HG02571 (cell line): ENCODE results near the gene CCDC88B.

Experiments
- ATAC-seq: cut with Tn5 transposase; IDR thresholded peaks from one replicate; pipeline ENCODE4 v1.9.1; 2021; ENCODE audit warnings: mild to moderate bottlenecking, moderate library complexity; ENCODE audit not compliant: unreplicated experiment

CCDC88B gene

GRCh38 chr11:64382047-64382446, 42.0 kb downstream of the CCDC88B start:
- ATAC-seq: no peak

GRCh38 chr11:64382586-64382985, 42.6 kb downstream of the CCDC88B start:
- no peak for ATAC-seq

DNA sequence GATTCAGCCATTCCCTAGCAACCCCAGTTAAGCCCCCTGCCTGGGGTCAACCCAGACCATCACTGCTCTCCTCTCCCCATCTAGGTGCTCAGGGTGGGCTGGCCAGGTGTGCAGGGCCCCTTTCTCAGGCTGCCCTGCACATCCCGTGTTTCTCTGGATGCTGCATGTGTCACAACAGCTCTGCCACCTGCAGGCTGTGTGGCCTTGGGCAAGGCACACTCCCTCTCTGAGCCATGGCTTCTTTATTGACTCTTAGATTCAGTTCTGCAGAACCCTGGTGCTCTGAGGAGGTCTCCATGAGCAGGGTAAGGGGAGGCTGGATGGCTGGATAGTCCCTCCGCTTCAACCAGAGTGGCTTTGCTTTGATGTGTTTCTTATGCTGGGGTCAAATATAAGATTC, 43.6 kb downstream of the CCDC88B start:
- ATAC-seq: no peak

DNA sequence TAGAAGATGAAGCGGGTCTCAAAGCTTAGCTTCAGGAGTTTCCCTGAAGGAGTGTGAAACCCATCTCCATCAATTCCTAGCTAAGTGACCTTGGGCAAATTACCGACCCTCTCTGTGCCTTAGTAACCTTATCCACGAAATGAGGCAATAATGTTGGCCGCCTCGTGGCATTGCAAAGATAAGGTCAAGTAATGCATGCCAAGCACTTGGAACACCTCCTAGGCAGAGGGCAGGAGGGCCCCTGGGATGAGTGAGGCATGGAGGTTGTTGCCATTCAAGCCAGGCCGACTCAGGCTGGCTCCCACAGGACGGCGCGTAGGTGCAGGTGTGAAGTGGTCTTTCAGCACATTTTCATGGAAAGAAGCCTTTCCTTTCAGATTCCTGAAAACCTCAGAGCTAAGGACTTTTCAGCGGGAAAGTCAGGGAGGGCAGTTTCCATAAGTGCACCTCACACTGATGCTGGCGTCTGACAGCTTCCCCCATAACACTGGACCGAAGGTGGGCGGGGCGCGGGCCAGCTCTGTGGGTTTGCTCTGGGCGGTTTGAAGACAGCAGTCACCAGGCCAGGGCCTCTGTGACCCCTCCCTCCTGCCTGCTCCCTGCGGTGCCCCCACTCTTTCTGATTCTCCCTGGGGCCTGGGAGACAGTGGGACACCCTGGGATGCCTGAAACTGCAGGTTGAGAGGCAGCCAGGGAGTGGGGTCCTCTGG, 44.2 kb downstream of the CCDC88B start:
- ATAC-seq: no peak

DNA sequence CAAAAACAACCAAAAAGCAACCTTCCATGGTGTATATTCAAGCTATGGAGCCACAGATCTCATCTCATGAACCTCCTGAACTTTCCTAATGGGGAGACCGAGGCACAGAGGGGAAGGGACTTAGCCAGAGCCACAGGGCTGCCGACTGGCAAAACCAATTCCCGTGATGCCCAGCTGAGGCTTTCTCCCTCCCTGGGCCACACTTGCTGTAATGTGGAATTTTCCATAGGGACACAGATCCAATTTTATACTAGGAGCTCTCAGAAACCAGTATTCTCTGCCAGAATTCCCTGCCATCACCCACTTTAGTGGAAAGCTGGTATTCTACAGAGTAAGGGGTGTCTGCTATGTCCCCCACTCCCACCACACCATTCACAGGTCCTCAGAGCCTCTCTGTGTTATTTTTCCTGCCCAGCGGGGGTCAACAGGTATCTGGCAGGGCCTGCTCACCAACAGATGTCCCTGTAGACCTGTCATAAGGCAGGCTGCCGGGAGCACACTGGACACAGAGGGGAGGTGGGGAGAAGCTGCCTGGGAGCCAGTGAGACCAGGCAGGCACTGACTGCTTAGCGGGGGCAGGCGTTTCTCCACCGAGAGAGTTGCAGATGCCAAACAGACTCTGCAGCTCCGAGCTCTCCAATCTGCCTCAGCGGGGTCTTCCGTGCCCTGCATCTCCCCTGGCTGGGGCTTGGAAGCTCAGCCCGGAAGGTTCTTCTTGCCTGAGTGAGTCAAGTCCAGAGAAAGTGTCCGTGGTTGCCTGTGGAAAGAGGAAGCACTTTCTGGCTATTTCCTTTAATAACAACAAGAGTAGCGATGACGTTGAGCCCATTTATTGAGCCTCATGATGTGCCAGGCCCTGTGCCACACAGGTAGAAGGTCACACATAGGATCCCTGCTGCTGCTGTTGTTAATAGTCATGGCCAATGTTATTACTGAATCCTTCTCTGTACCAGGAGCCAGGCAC, 45.3 kb downstream of the CCDC88B start:
- no peak for ATAC-seq

GRCh38 chr11:64385945-64386704, 46.1 kb downstream of the CCDC88B start:
- ATAC-seq: no peak

- ATAC-seq: no peak
These were observed 47.9 kb downstream of the CCDC88B start for GRCh38 chr11:64387916-64388315.

DNA sequence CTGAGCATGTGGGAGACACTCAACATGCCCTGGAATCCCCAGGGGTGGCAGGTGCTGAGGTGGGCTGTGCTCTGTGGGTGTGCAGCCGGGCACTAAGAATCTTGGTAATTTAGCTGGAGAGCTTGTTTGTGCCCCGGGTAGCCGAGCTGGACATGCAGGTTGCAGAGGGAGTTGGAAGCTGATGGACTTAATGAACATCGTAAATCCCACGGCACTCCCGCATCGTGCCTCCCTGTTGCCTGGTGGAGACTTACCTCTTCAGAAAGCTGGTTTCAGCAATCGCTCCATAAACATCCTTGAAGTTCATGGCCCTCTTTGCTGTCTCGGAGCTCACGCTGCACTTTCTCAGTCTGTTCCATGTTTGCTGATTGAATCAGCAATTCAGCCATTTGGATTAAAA, 48.9 kb downstream of the CCDC88B start:
- no peak for ATAC-seq

GRCh38 chr11:64389851-64390250, 49.8 kb downstream of the CCDC88B start:
- no peak for ATAC-seq

DNA sequence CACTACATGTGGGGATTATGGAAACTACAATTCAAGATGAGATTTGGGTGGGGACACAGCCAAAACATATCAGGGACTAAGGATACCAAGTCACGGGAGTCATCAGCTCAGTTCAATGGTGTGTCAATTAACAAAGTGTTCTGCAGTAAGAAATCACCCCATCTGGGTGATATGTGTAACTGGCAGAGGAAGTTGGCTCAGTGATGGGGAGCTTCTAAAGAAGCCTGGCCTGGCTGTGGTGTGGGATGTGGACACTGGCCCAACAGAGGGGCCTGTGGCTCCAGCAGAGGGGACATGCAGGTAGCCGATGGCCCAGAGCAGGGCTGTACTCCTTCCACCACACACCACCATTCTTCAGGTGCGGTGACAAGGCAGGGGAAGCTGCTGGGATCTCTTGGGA, 50.6 kb downstream of the CCDC88B start:
- ATAC-seq: no peak

GRCh38 chr11:64391839-64392238, 51.8 kb downstream of the CCDC88B start:
- ATAC-seq: no peak

- no peak for ATAC-seq
These were observed 55.6 kb downstream of the CCDC88B start for GRCh38 chr11:64395545-64396078.

DNA sequence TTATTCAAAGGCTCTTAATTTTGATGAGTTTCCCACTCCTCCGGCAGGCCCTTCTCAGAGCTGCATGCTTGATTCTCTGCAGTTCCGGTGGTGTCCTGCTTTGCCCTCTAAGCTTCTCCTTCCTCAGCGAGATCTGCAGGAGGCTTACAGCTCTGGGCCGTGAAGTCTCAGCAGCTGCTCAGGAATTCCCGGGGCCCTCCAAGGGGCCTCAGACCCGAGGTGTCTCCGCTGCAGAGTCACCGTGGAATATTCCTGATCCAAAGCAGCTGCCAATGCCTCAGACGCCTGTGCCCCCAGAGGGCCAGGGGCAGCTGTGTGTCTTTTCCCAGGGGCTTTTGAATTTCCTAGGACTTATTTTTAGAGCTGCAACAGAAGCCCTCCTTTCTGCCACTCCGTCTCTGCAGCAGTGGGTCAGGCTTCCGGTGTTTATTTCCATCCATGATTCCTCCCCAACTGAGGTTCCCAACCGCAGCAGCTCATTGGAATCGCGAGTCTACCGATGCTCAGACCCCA, 56.1 kb downstream of the CCDC88B start:
- ATAC-seq: no peak

DNA sequence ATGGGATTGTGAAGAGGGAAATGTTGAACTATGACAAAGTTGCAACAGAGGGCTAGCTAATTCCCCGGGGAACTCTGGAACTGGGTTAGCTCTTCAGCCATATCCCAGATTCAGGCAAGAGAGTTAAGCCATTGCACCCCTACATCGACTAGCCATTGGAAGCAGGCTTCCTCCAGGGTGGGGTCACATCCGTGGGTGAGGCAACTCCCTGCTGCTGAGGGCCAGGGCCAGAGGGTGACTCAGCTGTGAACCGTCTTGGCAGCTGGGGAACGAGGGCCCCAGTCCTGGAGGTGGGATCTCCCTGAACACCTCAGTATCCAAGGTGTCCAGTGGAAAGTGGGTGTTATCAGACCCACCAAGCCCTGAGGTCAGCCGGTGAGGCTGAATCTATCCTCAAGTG, 60.1 kb downstream of the CCDC88B start:
- ATAC-seq: no peak

DNA sequence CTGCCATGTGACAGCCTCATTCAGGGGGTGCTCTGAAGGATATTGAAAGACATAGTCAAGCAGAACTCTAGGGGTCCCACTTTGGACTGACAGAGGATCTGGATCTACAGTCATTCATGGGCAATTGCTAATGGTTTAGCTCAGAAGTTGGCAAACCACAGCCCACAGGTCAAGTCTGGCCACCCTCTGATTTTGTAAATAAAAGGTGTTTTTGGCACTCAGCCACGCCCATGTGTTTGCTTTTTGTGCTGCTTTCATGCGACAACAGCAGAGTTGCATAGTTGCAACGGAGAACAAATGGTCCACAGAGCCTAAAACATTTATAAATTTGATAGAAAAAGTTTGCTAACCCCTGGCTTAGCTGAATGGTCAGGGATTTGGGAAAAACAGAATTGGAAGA, 60.7 kb downstream of the CCDC88B start:
- ATAC-seq: no peak

- ATAC-seq: no peak
These were observed 61.8 kb downstream of the CCDC88B start for GRCh38 chr11:64401775-64402174.

DNA sequence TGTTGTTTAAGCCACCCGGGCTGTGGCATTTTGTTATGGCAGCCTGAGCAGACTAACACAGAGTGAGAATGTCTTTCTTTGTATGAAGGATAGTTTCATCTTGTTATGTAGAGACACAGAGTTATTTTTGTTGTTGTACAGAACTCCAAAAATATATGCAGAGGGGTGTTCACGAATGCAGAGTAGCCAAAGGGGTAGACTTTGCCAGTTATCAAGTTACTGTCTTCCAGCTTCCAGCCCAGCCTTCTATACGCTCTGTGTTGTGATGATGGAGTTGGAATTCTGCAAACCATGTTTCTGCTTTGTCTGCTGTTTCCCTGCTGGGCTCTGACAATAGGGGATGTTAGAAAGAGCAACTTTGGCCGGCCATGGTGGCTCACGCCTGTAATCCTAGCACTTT, 63.1 kb downstream of the CCDC88B start:
- ATAC-seq: no peak

- ATAC-seq: no peak
These were observed 66.4 kb downstream of the CCDC88B start for GRCh38 chr11:64406221-64406946.
